ENCODE data around the gene PARVG. TPM values are rescaled to one million over a fixed set of nuclear protein-coding genes. Genes with fewer than 3 reads are reported as not detected.

PARVG gene
- polyA plus RNA-seq, 1 donor (not counting 4 experiments of a cell fraction or from before 2014, with no cell fraction given), result not detected

DNA sequence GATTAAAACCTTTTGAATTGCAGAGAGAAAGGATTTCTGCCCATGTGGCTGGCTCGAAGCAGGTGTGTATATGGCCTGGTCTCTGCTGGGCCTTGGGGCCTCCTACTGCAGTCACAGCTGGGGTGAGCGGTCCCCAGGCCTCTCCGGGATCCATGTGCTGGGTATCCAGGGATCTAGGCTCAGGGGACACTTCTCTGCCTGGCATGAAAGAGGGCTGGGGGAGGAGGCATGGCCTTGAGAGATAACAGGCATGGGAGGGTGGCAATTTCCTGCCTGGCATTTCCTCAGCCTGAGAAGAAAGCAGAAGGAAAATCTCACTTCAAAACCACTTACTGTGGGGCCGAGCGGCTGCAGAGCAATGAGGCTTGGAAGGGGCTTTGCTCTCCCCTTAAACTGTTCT, 20.3 kb upstream of the PARVG start:
- H3K79me2 ChIP-seq (ENCODE audit: control insufficient read depth, insufficient read depth, low read length), result no peaks in the 10 kb centered on the region
- no peaks in the 10 kb centered on the region for H3K27me3 ChIP-seq (ENCODE audit: control insufficient read depth, extremely low read depth, insufficient read depth, low read length)
- no peak overlapping the region for H3K9ac ChIP-seq (ENCODE audit: control insufficient read depth, extremely low read depth, insufficient read depth, low read length)
- H3K9me3 ChIP-seq (ENCODE audit: control insufficient read depth, low read depth, low read length), result no peaks in the 10 kb centered on the region
- DNase-seq (ENCODE audit: low read depth, low spot score), result no peak
- dilution Hi-C loops (cut with MboI; ENCODE audit: extremely low pct_ligation_motif_present, low sequenced_read_pairs), result no loop called here
- H3K36me3 ChIP-seq (ENCODE audit: control insufficient read depth in 2 of 2, extremely low read depth in 1 of 2, insufficient read depth in 2 of 2, low read length in 2 of 2), result no peaks in the 10 kb centered on the region
- no peak overlapping the region for H2AFZ ChIP-seq (ENCODE audit: control insufficient read depth, low read length)
- no peak overlapping the region for H3K4me3 ChIP-seq (ENCODE audit: control insufficient read depth in 2 of 3, extremely low read depth in 1 of 3, insufficient read depth in 2 of 3, low read depth in 1 of 3, low read length in 3 of 3)
- FAIRE-seq, result no peak
- TF ChIP-seq EZH2 (IDR thresholded peaks at IDR 0.05; ENCODE audit: low read length), result no peak
- TF ChIP-seq CTCF (optimal IDR thresholded peaks at IDR 0.05 in 1 of 3, IDR thresholded peaks at IDR 0.05 in 1 of 3, conservative IDR thresholded peaks at IDR 0.05 in 1 of 3; ENCODE audit: extremely low read depth in 1 of 3, insufficient read depth in 2 of 3, low read length in 3 of 3), result no peak
- no peak overlapping the region for H3K4me2 ChIP-seq (ENCODE audit: control insufficient read depth, extremely low read depth, insufficient read depth, low read depth, low read length)
- H4K20me1 ChIP-seq (ENCODE audit: control insufficient read depth, extremely low read depth, insufficient read depth, low read length), result no peaks in the 10 kb centered on the region
- no peaks in the 10 kb centered on the region for H3K4me1 ChIP-seq (ENCODE audit: control insufficient read depth, extremely low read depth, insufficient read depth, low read length)
- H3K9me1 ChIP-seq (ENCODE audit: control insufficient read depth, extremely low read depth, insufficient read depth, low read length), result no peaks in the 10 kb centered on the region
- H3K27ac ChIP-seq (ENCODE audit: control insufficient read depth, insufficient read depth, low read length), result no peak overlapping the region

- Histone ChIP-seq H3K27ac (ENCODE audit: control insufficient read depth, insufficient read depth, low read length) (no peak overlapping the region), H3K9me1 (ENCODE audit: control insufficient read depth, extremely low read depth, insufficient read depth, low read length) (no peaks in the 10 kb centered on the region), H3K27me3 (ENCODE audit: control insufficient read depth, extremely low read depth, insufficient read depth, low read length) (no peaks in the 10 kb centered on the region), H3K36me3 (ENCODE audit: control insufficient read depth in 2 of 2, extremely low read depth in 1 of 2, insufficient read depth in 2 of 2, low read length in 2 of 2) (no peaks in the 10 kb centered on the region), H3K4me3 (ENCODE audit: control insufficient read depth in 2 of 3, extremely low read depth in 1 of 3, insufficient read depth in 2 of 3, low read depth in 1 of 3, low read length in 3 of 3) (no peak overlapping the region), H3K4me1 (ENCODE audit: control insufficient read depth, extremely low read depth, insufficient read depth, low read length) (no peaks in the 10 kb centered on the region), H3K9ac (ENCODE audit: control insufficient read depth, extremely low read depth, insufficient read depth, low read length) (no peak overlapping the region), H3K79me2 (ENCODE audit: control insufficient read depth, insufficient read depth, low read length) (no peaks in the 10 kb centered on the region), H2AFZ (ENCODE audit: control insufficient read depth, low read length) (no peak overlapping the region), H3K9me3 (ENCODE audit: control insufficient read depth, low read depth, low read length) (no peaks in the 10 kb centered on the region), H3K4me2 (ENCODE audit: control insufficient read depth, extremely low read depth, insufficient read depth, low read depth, low read length) (no peak overlapping the region), H4K20me1 (ENCODE audit: control insufficient read depth, extremely low read depth, insufficient read depth, low read length) (peaks cover 2% of the 10 kb centered on the region)
- TF ChIP-seq CTCF (optimal IDR thresholded peaks at IDR 0.05 in 1 of 3, IDR thresholded peaks at IDR 0.05 in 1 of 3, conservative IDR thresholded peaks at IDR 0.05 in 1 of 3; ENCODE audit: extremely low read depth in 1 of 3, insufficient read depth in 2 of 3, low read length in 3 of 3) (no peak), EZH2 (IDR thresholded peaks at IDR 0.05; ENCODE audit: low read length) (no peak)
- dilution Hi-C loops (cut with MboI; ENCODE audit: extremely low pct_ligation_motif_present, low sequenced_read_pairs), result no loop called here
- DNase-seq (ENCODE audit: low read depth, low spot score) (no peak), FAIRE-seq (no peak)
Measured at GRCh38 chr22:44161673-44162072, 19.1 kb upstream of the PARVG start.

Measured in keratinocyte (primary cell).